Right lobe of liver (tissue), 6 donors: ENCODE data around the gene DDX60. TPM values are rescaled to one million over a fixed set of nuclear protein-coding genes. Genes with fewer than 3 reads are reported as not detected.

Experiments
- ATAC-seq, 4 donors: fragments of 200-7000 bp; cut with Tn5 transposase; one replicate each; pipeline ENCODE4 v1.9.1; 2020; ENCODE audit warnings: mild to moderate bottlenecking in 4 of 4, moderate library complexity in 4 of 4
- DNase-seq, 3 donors: peaks; one replicate each; pipeline ENCODE4 v3.0.0-alpha.2; 2020
- H3K27ac ChIP-seq, 3 donors: fragments of 200-600 bp; one replicate each; pipeline ENCODE4 v1.8.0; 2022
- H3K27me3 ChIP-seq, 2 donors: fragments of 200-600 bp; one replicate each; pipeline ENCODE4 v1.8.0; 2022
- H3K36me3 ChIP-seq, 4 donors: fragments of 200-600 bp; sonication (generic) in 1 of 4; one replicate each; pipeline versions ENCODE4 v1.5.1 to v1.8.0; 2017 to 2022; ENCODE audit warnings: control low read depth in 1 of 4
- H3K4me1 ChIP-seq, 4 donors: fragments of 200-600 bp; sonication (generic) in 1 of 4; one replicate each; pipeline versions ENCODE4 v1.5.1 to v1.8.0; 2017 to 2022; ENCODE audit warnings: control low read depth in 1 of 4
- H3K4me3 ChIP-seq, 3 donors: fragments of 200-600 bp; one replicate each; pipeline ENCODE4 v1.8.0; 2022
- H3K9me3 ChIP-seq, 4 donors: fragments of 200-600 bp; sonication (generic) in 1 of 4; one replicate each; pipeline versions ENCODE4 v1.5.1 to v1.8.0; 2017 to 2022; ENCODE audit warnings: control low read depth in 1 of 4
- CTCF ChIP-seq, 4 donors: fragments of 200-600 bp in 3 of 4; fragments of 450-650 bp in 1 of 4; IDR thresholded peaks; one replicate each; pipeline versions ENCODE4 v1.5.1 to v1.8.0; 2016 to 2022; ENCODE audit warnings: antibody characterized with exemption in 4 of 4, mild to moderate bottlenecking in 2 of 4
- POLR2A ChIP-seq: fragments of 450-650 bp; IDR thresholded peaks from one replicate; pipeline ENCODE4 v1.6.1; 2017; ENCODE audit warnings: antibody characterized with exemption, mild to moderate bottlenecking
- WGBS: methylation state at CpG from one replicate; pipeline ENCODE4 v1.1.6; 2018; ENCODE audit warnings: low coverage, low lambda C conversion rate; ENCODE audit not compliant: insufficient coverage; ENCODE audit errors: missing lambda C conversion rate; 5-methylcytosine and 5-hydroxymethylcytosine counted together
- intact Hi-C, 2 donors: fragments of 100-400 bp; cut with DNase I; formaldehyde crosslinking; loops; one replicate each; pipeline versions ENCODE4 v1.11.2 to v1.14.1; 2022
- long read RNA-seq: library from polyadenylated mRNA; unstranded; transcript quantifications from one replicate; pipeline ENCODE4 v2.0.0, GENCODE V29; 2019
- total RNA-seq, 6 experiments: library from RNA; depleted of rRNA in 2 of 6; stranded (reverse); fragments of >200 nt in 2 of 6; fragmentation: NEBNext Ultra II Directional in 3 of 6; extraction: Animal tissue kit (Norgen Biotek cat#: 25700) in 3 of 6; gene quantifications; one replicate each; pipeline versions ENCODE4 v1.1.0 to v1.2.4, GENCODE V29; 2016 to 2023
- donor health status: DM: no; HTN: yes; CAD: no.
- donor health status: DM: no; HTN: no; CAD: no.
- donor health status: DM: no; HTN: no; CAD: no.
- donor health status: DM: no; HTN: yes; CAD: no.
- donor health status: DM: no; HTN: yes; CAD: no.

DDX60 gene
- 10 to 100 TPM in 3 of 6 experiments, 1 to 10 TPM in 3; 5.6 to 15.8 (median 10.6) TPM for total RNA-seq
- long read RNA-seq: 0 reads

- Histone ChIP-seq H3K4me3 (peak within 1 kb of the TSS; percentile 75 to 85 (median 83)), H3K27me3 (no peaks in the 10 kb centered on the region), H3K4me1 (peaks cover 0 to 3% (median 0%) of the 10 kb centered on the region in 4 donors), H3K36me3 (no peaks in the 10 kb centered on the region), H3K27ac (peak within 1 kb of the TSS; percentile 98 to 100 (median 99)), H3K9me3 (no peaks in the 10 kb centered on the region)
- under 1% methylated on average over 25 of the region's 38 CpGs for WGBS
- ATAC-seq (peak; percentile 97 to 98 (median 97)), DNase-seq (peak; percentile 83 to 88 (median 84))
- TF ChIP-seq CTCF (IDR thresholded peaks at IDR 0.05): peak; percentile 42 to 50 (median 44)
- TF ChIP-seq POLR2A: peak; percentile 59
- intact Hi-C loops: no loop called here
These were observed at the start of gene DDX60 for GRCh38 chr4:168318266-168318895. Gene DDX60, minus strand, starts transcription at chr4:168318752. Its CDS starts 7,493 bp downstream, at chr4:168311259.

GRCh38 chr4:168367065-168367464, 48.5 kb upstream of the DDX60 start:
- no peaks in the 10 kb centered on the region for H3K36me3 ChIP-seq
- H3K27me3 ChIP-seq: no peaks in the 10 kb centered on the region
- no peak for DNase-seq
- H3K9me3 ChIP-seq: no peaks in the 10 kb centered on the region
- intact Hi-C loops: no loop called here
- no peak overlapping the region for H3K4me3 ChIP-seq
- TF ChIP-seq CTCF (IDR thresholded peaks at IDR 0.05) (no peak), POLR2A (no peak)
- WGBS: 93% methylated on average over 3 of the region's 3 CpGs
- H3K4me1 ChIP-seq: no peaks in the 10 kb centered on the region
- ATAC-seq: no peak
- H3K27ac ChIP-seq: no peak overlapping the region

DNA sequence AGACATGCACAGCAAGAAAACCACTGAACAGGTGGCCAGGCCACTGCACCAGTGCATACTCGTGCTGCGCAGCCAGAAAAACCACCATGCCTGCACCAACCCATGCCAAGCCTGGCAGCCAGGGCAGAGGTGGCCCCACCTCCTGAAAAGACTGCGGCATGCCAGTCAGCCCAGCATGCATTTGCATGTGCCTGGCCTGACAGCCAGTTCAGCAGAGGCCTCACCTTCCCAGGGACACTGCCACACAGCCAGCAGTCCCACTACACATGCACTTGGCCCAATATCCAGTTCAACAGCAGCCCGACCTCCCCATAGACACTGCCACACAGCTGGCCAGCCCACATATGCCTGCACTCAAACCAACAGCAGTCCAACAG, 43.5 kb upstream of the DDX60 start:
- Histone ChIP-seq H3K4me1 (no peaks in the 10 kb centered on the region), H3K27me3 (no peaks in the 10 kb centered on the region), H3K9me3 (no peaks in the 10 kb centered on the region), H3K36me3 (peaks cover 0 to 7% (median 0%) of the 10 kb centered on the region in 4 donors), H3K4me3 (no peak overlapping the region), H3K27ac (no peak overlapping the region)
- intact Hi-C loops: no loop called here
- WGBS: 80% methylated on average over 2 of the region's 4 CpGs
- no peak for DNase-seq
- TF ChIP-seq POLR2A (no peak), CTCF (IDR thresholded peaks at IDR 0.05) (no peak)
- ATAC-seq: no peak

DNA sequence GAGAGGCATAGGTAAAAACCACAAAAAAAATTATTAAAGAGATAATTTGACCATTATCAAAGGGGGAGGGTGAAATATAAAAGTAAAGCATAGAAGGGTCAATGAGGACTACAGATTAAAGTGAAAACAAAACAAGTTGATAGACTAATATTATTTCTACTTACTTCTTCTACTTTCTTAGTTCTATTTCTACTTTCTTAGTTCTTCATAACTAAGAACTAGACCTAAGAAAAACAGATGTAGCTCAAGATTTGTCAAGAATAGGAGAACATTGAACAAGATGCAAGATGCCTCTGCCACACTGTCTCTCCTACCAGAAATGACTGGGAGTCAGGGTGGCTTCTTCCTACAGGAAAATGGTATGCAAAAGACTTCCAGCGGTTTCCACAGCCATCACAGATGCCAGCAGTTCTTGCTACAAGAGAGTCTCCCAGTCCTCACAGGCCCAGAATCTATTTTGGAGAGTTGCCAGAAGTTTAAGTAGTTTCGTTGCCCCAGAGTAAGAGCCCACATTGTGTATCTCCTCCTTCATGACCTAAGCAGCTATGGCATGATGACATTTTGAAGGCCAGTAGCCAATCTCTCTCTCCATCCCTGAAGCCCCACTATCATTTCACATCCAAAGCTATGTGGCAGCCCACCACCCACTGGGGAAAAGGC, 42.9 kb upstream of the DDX60 start:
- H3K9me3 ChIP-seq: no peaks in the 10 kb centered on the region
- intact Hi-C loops: no loop called here
- no peak for TF ChIP-seq CTCF (IDR thresholded peaks at IDR 0.05)
- no peak for TF ChIP-seq POLR2A
- H3K36me3 ChIP-seq: peaks cover 0 to 7% (median 0%) of the 10 kb centered on the region in 4 donors
- H3K4me3 ChIP-seq: no peak overlapping the region
- no peaks in the 10 kb centered on the region for H3K27me3 ChIP-seq
- no peaks in the 10 kb centered on the region for H3K4me1 ChIP-seq
- ATAC-seq (no peak), DNase-seq (no peak)
- H3K27ac ChIP-seq: no peak overlapping the region
- 100% methylated on average over 2 of the region's 2 CpGs for WGBS
